SIG-M5 treated with dmso at 0.1 percent for 504 hours (cell line): ENCODE results near the gene C2CD2.

ENCODE experiments used
- DNase-seq: peaks from one replicate; lab custom pipeline; 2025; ENCODE audit not compliant: unreplicated experiment; lab: John Stamatoyannopoulos, UW

Gene C2CD2

GRCh38 chr21:41869771-41870170 is 84.0 kb downstream of the C2CD2 start:
- DNase-seq, result no peak

- no peak for DNase-seq
Observed at GRCh38 chr21:41868062-41868710, 85.6 kb downstream of the C2CD2 start.

GRCh38 chr21:41867313-41867712 is 86.5 kb downstream of the C2CD2 start:
- DNase-seq, result no peak

DNA sequence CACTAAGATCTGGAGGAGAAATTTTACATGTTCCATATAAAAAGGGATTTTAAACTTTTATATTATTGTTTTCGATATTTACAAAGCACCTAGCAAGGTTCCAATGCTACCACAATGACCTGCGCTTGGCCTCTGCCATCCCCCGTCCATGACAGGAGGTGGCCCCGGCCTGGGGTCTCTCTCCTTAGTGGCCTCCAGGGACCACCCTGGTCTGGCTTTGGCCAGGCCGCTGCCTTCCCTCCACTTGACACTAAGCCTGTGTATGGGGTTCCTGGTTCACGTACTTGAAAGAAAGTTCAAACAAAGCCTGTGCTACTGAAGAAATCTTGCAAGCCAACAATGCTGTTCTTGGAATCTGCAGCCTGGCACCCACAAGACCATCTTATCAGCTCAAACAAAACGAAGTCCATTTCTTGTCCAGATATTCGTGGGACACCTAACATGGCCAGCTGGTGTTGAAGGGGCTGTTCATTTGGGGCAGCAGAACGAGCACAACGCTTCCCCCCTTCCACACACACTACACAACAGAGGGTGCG is 87.5 kb downstream of the C2CD2 start:
- no peak for DNase-seq

DNA sequence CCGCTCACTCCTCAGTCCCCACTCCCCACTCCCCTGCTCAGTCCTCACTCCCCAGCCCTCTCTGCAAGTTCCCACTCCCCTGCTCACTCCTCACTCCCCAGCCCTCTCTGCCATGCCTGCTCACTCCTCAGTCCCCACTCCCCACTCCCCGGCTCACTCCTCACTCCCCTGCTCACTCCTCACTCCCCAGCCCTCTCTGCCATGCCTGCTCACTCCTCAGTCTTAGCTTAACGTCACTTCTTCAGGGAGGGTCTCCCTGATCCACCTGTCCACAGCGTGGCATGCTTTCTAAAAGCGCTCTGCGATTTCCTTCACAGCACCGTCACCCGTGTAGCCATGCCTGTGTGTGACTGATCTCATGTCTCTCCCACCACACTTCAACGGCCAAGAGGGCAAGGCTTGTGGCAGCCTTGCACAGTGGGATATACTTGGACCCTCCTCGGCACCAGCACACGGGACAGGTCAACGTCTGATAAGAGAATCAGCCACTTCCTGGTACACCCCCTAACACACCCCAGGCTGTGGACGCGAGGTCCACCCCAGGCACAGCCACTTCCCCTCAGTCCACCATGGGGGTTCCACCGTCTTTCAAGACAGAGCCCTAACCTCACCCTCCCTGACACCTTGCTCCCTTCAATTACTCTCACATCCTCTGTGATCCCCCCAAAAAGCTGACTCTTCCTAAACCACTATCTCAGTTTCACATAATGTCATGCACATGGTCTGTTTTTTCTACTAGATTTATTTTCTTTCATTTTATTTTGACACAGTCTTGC is 88.6 kb downstream of the C2CD2 start:
- DNase-seq, result no peak

DNA sequence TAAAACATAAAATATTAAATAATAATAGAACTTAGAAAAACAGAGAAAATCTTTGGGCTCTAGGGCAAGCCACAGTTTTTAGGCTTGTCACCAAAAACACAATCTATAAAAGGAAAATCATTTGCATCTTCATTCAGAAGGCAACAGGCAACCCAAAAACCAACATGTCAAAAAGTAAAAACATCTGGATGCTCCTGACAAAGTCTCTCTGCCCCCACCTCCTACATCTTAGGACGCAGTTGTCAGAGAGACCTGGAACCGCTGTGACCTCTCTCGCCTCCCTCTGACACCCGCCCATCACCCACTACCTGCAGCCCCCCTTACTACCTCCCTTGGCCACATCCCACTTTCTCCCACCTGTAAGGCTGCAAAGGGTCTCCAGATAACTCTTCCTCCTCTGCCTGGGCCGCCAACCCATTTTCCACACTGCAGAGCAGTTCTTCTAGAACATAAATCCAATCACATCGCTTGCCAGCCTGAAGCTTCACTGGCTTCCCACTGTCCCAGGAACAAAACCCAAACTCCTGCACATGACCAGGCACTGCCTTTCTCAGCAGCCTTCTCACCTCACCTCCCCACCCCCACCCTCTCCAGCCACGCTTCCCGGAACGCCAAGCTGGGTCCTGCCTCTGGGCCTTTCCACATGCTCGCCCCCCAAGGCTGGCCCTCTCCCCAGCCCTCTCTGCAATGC is 89.4 kb downstream of the C2CD2 start:
- DNase-seq, result no peak

- no peak for DNase-seq
Observed at GRCh38 chr21:41863439-41863740, 90.4 kb downstream of the C2CD2 start.

DNA sequence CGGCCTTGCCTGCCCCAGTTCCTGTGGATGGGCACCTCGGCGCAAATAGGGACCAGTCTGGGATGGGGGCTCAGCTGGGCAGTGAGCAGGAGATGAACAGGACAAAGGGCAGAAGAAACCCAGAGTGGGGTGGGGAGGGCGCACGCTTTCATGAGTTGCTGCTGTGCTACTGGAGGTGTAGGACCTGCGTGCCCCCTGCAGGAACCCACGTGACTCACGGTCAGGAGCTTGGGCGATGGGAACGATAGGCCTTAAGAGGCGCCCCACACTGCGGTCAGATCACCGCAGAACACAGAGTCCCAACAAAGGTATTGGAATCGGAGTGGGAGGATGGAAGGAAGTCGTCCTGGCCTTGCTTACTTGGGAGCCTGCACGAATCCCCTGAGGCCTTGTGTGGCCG is 91.8 kb downstream of the C2CD2 start:
- no peak for DNase-seq

DNA sequence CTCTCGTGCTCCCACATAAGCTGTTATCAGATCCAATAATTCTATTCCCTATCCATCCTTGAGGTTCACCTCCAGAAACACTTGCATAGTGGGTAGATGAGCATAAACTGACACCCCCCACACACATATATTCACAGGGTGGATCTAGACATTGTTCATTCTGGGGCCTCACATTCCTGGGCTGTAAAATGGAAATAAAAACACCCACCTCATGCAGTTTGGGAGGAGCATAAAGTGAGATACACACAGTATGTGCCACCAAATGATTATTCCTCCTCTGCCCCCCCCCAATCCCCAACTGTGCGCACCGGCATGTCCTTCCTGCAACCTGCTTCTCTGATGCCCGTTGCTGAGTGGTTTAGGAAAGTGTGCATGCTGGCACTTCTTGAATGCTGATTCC is 92.6 kb downstream of the C2CD2 start:
- DNase-seq, result no peak

DNA sequence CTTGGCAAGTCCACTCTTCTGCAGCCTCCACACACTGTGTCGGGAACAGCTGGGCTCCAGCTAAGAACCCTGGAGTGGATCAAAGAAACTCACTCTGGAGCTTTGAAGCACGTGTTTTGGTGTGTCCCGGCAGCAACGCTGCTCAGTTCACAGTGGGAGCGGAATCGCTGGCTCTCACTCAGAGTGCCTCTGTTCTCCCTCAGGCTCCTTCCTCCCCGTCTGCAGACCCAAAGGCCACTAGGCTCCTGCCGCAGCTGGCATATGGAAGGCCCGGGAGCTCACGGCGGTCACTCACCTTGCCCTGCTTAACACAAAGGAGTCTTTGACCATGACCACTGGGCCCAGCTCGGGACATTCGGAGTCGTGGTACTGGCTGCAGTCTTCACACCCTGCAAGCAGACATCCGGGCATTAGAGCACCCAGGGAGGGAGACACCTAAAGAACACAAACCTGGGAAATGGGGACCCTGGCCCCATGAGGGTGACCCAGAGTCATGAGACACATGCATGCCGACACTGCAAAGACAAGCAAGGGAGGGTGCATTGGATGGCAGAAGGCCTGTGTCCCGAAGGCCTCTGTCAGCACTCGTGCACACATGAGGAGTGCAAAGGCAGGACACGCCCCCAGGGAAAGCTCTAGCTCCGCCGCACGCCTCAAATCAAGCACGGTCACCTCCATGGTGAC is 94.4 kb downstream of the C2CD2 start:
- no peak for DNase-seq

DNA sequence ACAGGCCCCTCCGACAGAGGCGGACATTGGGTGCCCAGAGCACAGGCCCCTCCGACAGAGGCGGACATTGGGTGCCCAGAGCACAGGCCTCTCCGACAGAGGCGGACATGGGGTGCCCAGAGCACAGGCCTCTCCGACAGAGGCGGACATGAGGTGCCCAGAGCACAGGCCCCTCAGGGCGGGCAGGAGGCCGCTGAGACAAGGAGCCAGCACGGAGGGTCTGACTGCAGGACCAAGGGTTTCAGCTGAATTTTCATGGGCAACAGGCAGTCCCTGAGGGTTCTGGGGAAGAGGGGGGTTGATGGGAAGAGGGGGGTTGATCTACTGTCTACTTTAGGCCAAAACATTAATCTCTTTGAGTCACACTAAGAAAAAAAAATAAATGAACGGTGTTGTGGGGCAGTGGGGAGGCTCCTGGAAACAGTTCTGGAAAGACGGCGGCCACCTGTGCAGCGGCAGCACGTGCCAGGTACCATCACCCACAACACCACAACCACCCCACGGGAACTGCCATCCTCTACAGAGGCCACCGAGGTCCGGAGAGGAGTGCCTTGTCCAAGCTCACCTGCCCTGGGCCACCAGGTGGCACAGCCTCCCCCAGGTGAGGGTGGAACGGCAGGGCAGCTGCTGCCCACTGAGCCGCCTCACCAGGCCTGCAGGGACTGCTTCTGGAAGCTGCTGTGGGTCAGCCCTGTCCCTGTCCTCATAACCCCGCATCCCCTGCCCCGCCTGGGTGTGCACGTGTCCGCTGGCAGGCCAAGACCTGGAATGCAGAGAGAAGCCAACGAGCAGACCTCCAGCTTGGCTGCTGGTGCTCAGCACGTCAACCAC is 95.1 kb downstream of the C2CD2 start:
- no peak for DNase-seq

GRCh38 chr21:41857771-41858300 is 96.0 kb downstream of the C2CD2 start:
- DNase-seq, result no peak

DNA sequence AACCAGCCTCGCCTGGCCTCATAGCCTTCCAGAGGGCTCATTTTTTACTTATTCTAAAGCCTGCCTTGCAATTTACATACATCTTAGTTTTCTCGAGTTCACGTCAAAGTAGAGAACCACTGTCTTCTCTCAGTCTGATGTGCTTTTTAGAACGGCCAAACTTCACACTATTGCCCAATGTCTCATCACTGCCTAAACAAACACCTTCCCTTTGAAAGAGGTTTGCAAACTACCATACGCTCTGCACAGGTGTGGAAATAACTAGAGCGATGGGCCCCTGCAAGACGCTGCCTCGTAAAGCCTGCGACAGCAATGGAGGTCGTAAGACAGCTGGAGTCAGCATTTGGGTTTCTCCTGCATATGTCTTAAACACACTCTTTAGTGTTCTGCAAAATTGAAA is 97.2 kb downstream of the C2CD2 start:
- DNase-seq, result no peak

DNA sequence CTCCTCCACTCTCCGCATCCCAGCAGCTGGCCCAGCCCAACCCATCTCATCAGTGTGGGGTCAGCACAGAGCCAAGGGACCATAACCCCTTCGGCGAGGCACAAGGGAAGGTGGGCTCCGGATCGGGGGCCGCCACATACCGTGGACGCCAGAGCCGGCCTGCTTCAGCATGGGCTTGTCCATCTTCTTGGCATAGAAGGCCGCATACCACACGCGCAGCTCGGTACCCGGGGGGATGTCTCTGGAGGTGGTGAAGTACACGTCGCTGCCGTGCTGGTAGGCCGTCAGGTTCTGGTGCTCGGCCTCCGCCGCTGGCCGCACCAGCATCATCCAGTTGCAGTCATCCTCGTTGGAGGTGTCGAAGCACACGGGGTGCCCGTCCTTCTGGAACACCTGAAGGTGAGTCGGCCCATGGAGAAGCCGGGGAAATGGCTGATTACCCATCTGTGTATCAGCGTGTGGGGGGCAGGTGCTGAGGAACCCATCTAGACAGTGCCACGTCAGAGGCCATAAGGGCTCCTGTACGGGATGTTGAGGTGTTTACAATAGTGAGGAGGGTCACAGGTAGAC is 99.3 kb downstream of the C2CD2 start:
- DNase-seq, result no peak

DNA sequence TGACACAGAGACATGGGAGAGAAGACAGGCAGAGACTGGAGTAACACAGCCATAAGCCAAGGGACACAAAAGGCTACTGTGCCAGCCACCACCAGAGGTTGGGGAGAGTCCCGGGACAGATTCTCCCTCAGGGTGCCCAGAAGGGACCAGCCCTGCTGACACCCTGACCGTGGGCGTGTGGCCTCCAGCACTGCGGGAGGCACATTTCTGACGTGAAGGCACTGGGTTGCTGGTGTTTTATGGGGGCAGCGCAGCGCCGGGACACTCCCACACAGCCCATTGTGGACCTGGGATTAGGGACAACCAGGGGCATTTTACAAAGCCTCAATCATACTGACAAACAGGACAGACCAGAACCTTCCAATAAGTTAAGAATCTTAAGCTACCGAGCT is 100.9 kb downstream of the C2CD2 start:
- no peak for DNase-seq

DNA sequence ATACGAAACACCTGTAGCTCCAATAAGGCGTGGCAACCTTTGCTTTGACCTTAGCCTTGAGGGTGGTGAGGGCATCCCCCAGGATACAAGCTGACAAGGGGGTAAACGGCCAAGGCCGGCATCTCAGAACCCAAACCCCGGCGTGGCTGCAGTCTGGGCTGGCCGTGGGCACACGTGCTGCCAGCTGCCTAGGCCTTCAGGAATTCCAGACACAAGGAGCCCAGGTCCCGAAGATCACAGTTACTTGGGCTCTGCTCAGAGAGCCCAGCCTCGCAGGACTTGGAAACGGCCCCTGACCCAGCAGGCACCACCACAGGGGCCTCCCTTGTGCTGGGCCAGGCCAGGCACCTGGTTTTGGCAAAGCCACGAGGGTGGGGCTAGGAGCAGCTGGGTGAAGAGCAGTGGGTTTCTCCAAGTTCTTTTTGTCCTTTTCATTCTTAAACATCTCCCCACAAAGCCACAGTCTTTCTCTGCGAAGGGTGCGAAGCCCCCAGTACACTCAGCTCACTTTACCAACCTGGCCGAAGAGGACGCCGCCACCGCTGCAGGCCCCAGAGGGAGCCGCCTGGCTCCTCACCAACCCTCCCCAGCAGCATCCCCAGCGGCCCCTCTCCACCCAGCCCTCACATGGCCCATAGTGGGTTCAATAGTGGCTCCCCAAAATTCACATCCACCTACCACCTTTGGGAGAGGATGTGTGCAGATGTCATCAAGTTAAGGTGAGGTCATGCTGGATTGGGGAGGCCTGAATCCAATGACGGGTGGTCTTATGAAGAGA is 101.5 kb downstream of the C2CD2 start:
- no peak for DNase-seq

DNA sequence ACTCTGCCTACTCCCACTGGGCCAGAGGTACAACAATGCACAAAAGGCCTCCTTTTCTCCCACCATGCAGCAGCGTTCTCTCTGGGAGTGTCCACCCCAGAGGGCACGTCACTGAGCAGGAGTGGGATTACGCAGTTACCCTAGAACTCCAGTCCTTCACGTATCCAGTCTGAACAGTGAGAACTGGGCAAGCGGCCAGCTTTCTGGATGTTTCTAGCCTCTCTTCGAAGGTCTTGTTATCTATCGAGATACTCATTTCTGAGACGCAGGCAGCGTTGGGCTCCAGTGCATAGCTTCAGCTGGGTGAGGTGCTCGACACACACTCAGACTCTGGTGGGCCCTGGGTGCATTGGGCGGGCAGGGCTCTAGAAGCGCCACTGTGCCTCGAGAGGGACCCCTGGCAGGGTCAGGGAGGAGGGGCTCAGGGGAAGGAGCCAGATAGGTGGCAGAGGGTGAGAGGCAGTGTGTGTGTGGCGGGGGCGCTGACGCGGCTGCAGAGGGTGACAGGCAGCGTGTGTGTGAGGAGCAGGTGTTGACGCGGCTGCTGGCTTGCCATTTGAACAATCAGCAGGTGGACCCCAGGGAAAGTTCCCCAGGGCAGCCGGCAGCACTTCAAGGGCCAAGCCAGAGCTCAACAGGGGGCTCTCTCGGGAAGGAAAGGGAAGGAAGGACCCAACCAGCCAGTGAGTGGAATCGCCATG is 102.6 kb downstream of the C2CD2 start:
- no peak for DNase-seq

- DNase-seq, result no peak
Observed at GRCh38 chr21:41850085-41850484, 103.7 kb downstream of the C2CD2 start.
